OCI-LY1 (cell line): ENCODE results near the gene NDUFA7.

Source experiments
- EZH2 ChIP-seq: fragments of 200-600 bp; sonication (generic), shearing (Covaris generic); IDR thresholded peaks from 2 replicates; pipeline ENCODE4 v1.8.0; 2017; ENCODE audit warnings: borderline replicate concordance, mixed run types, mild to moderate bottlenecking, antibody characterized with exemption, low read length, moderate library complexity, mixed read lengths
- TF ChIP-seq, protein P1 (sequence below): fragments of 200-600 bp; sonication (generic), shearing (Covaris generic); IDR thresholded peaks from 2 replicates; pipeline ENCODE4 v1.5.1; 2017; ENCODE audit warnings: mild to moderate bottlenecking, antibody characterized with exemption, low read length, moderate library complexity, mixed read lengths

DNA sequence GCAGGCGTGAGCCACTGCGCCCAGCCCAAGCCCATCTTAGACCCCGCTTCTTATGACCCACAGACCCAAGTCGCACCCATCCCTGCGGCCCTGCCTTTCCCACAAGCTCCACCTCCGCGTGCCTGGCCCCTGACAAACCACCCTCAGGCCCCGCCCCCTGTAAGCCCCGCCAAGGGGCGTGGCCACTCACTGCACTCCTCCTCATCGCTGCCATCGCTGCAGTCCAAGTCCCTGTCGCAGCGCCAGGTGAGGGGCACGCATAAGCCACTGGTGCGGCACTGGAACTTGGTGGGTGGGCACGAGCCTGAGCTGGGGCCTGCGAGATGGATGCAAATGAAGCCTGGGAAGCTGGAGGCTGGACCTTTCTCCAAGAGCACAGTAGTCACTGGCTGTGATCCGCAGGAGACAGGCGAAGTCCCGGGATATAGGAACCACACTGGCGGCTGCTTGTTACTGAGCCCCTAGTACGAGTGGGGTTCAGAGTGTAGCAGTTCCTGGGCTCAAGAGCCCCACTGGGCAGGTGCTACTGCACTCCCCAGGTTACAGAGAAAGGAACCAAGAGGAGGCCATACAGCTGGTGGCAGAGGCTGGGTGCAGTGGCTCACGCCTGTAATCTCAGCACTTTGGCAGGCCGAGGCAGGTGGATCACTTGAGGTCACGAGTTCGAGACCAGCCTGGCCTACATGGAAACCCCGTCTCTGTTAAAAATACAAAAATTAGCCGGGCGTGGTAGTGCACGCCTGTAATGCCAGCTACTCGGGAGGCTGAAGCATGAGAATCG, 16.1 kb downstream of the NDUFA7 start:
- TF ChIP-seq, protein P1, sequence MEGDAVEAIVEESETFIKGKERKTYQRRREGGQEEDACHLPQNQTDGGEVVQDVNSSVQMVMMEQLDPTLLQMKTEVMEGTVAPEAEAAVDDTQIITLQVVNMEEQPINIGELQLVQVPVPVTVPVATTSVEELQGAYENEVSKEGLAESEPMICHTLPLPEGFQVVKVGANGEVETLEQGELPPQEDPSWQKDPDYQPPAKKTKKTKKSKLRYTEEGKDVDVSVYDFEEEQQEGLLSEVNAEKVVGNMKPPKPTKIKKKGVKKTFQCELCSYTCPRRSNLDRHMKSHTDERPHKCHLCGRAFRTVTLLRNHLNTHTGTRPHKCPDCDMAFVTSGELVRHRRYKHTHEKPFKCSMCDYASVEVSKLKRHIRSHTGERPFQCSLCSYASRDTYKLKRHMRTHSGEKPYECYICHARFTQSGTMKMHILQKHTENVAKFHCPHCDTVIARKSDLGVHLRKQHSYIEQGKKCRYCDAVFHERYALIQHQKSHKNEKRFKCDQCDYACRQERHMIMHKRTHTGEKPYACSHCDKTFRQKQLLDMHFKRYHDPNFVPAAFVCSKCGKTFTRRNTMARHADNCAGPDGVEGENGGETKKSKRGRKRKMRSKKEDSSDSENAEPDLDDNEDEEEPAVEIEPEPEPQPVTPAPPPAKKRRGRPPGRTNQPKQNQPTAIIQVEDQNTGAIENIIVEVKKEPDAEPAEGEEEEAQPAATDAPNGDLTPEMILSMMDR: no peak
- TF ChIP-seq EZH2: no peak
